H1 (cell line): Measurements from ENCODE around the gene TARP.

ENCODE experiments used
- CTCF ChIA-PET: fragments of 300-600 bp; sonication (Branson Sonifier 250); formaldehyde crosslinking; loops from one replicate; lab custom pipeline; 2021; ENCODE audit not compliant: partially characterized antibody; lab: Charles Lee
- POLR2A ChIA-PET: fragments of 300-600 bp; sonication (Branson Sonifier 250); formaldehyde crosslinking; loops from one replicate; lab custom pipeline; 2021; ENCODE audit warnings: inconsistent platforms; ENCODE audit not compliant: partially characterized antibody; lab: Charles Lee
- DNase-seq, 2 experiments: peaks; one replicate each; pipeline versions ENCODE4 v3.0.0 to v3.0.0-alpha.2; 2010 to 2022; ENCODE audit warnings: low spot score in 2 of 2, low read depth in 1 of 2, mixed read lengths in 1 of 2
- FAIRE-seq: peaks from 2 replicates; lab custom pipeline; 2011; peaks lifted over from hg19 to GRCh38; lab: Jason Lieb, UNC
- H2AFZ ChIP-seq: 2 replicates; pipeline ENCODE4 v1.8.1; 2012; ENCODE audit warnings: low read length, inconsistent platforms
- H2AK5ac ChIP-seq: 2 replicates; pipeline ENCODE4 v1.6.1; 2013; ENCODE audit warnings: low read depth, low read length
- H2BK120ac ChIP-seq: replicated peaks from 2 replicates; pipeline ENCODE3; 2013; ENCODE audit warnings: low read depth, low read length, inconsistent platforms
- H2BK12ac ChIP-seq: 2 replicates; pipeline ENCODE4 v1.6.1; 2013; ENCODE audit warnings: low read depth, low read length
- H2BK15ac ChIP-seq: 2 replicates; pipeline ENCODE4 v1.6.1; 2013; ENCODE audit warnings: low read length
- H2BK20ac ChIP-seq: 2 replicates; pipeline ENCODE4 v1.6.1; 2013; ENCODE audit warnings: low read length
- H2BK5ac ChIP-seq: 2 replicates; pipeline ENCODE4 v1.6.1; 2013; ENCODE audit warnings: low read depth, low read length
- H3K14ac ChIP-seq: 2 replicates; pipeline ENCODE4 v1.6.1; 2013; ENCODE audit warnings: inconsistent platforms; ENCODE audit not compliant: insufficient read length
- H3K18ac ChIP-seq: 2 replicates; pipeline ENCODE4 v1.6.1; 2013; ENCODE audit warnings: low read length; ENCODE audit errors: extremely low read depth
- H3K23ac ChIP-seq: 2 replicates; pipeline ENCODE4 v1.6.1; 2013; ENCODE audit warnings: inconsistent platforms; ENCODE audit not compliant: insufficient read length
- H3K23me2 ChIP-seq: 2 replicates; pipeline ENCODE4 v1.6.1; 2013; ENCODE audit warnings: low read depth, low read length
- H3K27ac ChIP-seq: 2 replicates; pipeline ENCODE4 v1.6.1; 2011; ENCODE audit warnings: low read depth, low read length, inconsistent platforms
- H3K27me3 ChIP-seq, 4 experiments: replicated peaks in 1 of 4; 1 replicate in 1 of 4; 2 replicates in 3 of 4; pipeline versions ENCODE4 v1.6.1 to v1.8.1; 2011 to 2013; ENCODE audit warnings: low read length in 3 of 4, mild to moderate bottlenecking in 3 of 4, inconsistent platforms in 2 of 4, mixed read lengths in 2 of 4, moderate library complexity in 1 of 4; ENCODE audit not compliant: control insufficient read depth in 3 of 4, insufficient read depth in 3 of 4; ENCODE audit errors: extremely low read depth in 1 of 4
- H3K36me3 ChIP-seq, 4 experiments: 2 replicates each; pipeline versions ENCODE4 v1.6.1 to v1.8.1; 2011 to 2013; ENCODE audit warnings: mild to moderate bottlenecking in 4 of 4, low read length in 3 of 4, moderate library complexity in 2 of 4, control low read depth in 1 of 4, inconsistent platforms in 1 of 4; ENCODE audit not compliant: insufficient read depth in 4 of 4, control insufficient read depth in 2 of 4
- H3K4ac ChIP-seq: replicated peaks from 2 replicates; pipeline ENCODE3; 2013; ENCODE audit warnings: low read length, low read depth, mixed read lengths, inconsistent platforms; ENCODE audit not compliant: insufficient read length
- H3K4me1 ChIP-seq, 4 experiments: replicated peaks in 1 of 4; 1 replicate in 1 of 4; 2 replicates in 3 of 4; pipeline versions ENCODE4 v1.6.1 to v1.8.1; 2011 to 2013; ENCODE audit warnings: low read length in 3 of 4, inconsistent platforms in 2 of 4, mixed read lengths in 1 of 4; ENCODE audit not compliant: insufficient read depth in 4 of 4, control insufficient read depth in 3 of 4
- H3K4me2 ChIP-seq, 2 experiments: 2 replicates each; pipeline versions ENCODE4 v1.6.1 to v1.8.1; 2011 to 2013; ENCODE audit warnings: low read depth in 2 of 2, low read length in 2 of 2, control low read depth in 1 of 2, inconsistent platforms in 1 of 2, mild to moderate bottlenecking in 1 of 2; ENCODE audit not compliant: insufficient read depth in 1 of 2
- H3K4me3 ChIP-seq, 4 experiments: fragments of 200-600, 300-600 bp in 1 of 4; sonication (generic), shearing (Covaris generic), sonication (Bioruptor Twin) in 1 of 4; 2 replicates each; pipeline versions ENCODE4 v1.5.1 to v1.8.1; 2011 to 2016; ENCODE audit warnings: low read length in 4 of 4, low read depth in 3 of 4, control low read depth in 2 of 4, inconsistent platforms in 2 of 4, mild to moderate bottlenecking in 2 of 4, mixed read lengths in 1 of 4, moderate library complexity in 1 of 4; ENCODE audit not compliant: insufficient read depth in 2 of 4; ENCODE audit errors: extremely low read depth in 1 of 4
- H3K56ac ChIP-seq: replicated peaks from 2 replicates; pipeline ENCODE3; 2013; ENCODE audit warnings: low read depth, mild to moderate bottlenecking, mixed read lengths, low read length, inconsistent platforms; ENCODE audit not compliant: insufficient read length
- H3K79me1 ChIP-seq: 2 replicates; pipeline ENCODE4 v1.6.1; 2013; ENCODE audit warnings: low read depth, low read length, control low read depth
- H3K79me2 ChIP-seq, 2 experiments: 2 replicates each; pipeline versions ENCODE4 v1.6.1 to v1.8.1; 2012 to 2013; ENCODE audit warnings: low read length in 2 of 2, mild to moderate bottlenecking in 2 of 2, inconsistent platforms in 1 of 2; ENCODE audit not compliant: insufficient read depth in 2 of 2, control insufficient read depth in 1 of 2
- H3K9ac ChIP-seq, 4 experiments: replicated peaks in 1 of 4; 1 replicate in 1 of 4; 2 replicates in 3 of 4; pipeline versions ENCODE4 v1.6.1 to v1.8.1; 2011 to 2013; ENCODE audit warnings: low read depth in 3 of 4, low read length in 3 of 4, control low read depth in 2 of 4, mild to moderate bottlenecking in 2 of 4, moderate library complexity in 2 of 4, inconsistent platforms in 1 of 4; ENCODE audit errors: extremely low read depth in 1 of 4
- H3K9me3 ChIP-seq, 2 experiments: 2 replicates each; pipeline versions ENCODE4 v1.6.1 to v1.8.1; 2012 to 2013; ENCODE audit warnings: mild to moderate bottlenecking in 2 of 2, moderate library complexity in 2 of 2, control low read depth in 1 of 2, inconsistent platforms in 1 of 2, low read depth in 1 of 2, low read length in 1 of 2, mixed read lengths in 1 of 2; ENCODE audit not compliant: insufficient read depth in 2 of 2
- H4K20me1 ChIP-seq, 2 experiments: replicated peaks in 1 of 2; 2 replicates each; pipeline versions ENCODE3 to v1.8.1; 2011 to 2013; ENCODE audit warnings: inconsistent platforms in 2 of 2, low read length in 2 of 2, mild to moderate bottlenecking in 1 of 2; ENCODE audit not compliant: insufficient read depth in 2 of 2, control insufficient read depth in 1 of 2
- H4K5ac ChIP-seq: 2 replicates; pipeline ENCODE4 v1.6.1; 2013; ENCODE audit warnings: low read length, low read depth, mixed read lengths, inconsistent platforms; ENCODE audit not compliant: insufficient read length
- H4K8ac ChIP-seq: 2 replicates; pipeline ENCODE4 v1.8.0; 2013; ENCODE audit warnings: mild to moderate bottlenecking, moderate library complexity, low read length, inconsistent platforms; ENCODE audit not compliant: insufficient read depth; ENCODE audit errors: extremely low read depth
- H4K91ac ChIP-seq: replicated peaks from 2 replicates; pipeline ENCODE3; 2013; ENCODE audit warnings: low read length, mixed read lengths, inconsistent platforms; ENCODE audit not compliant: insufficient read length
- ASH2L ChIP-seq: fragments of 200-600, 300-600 bp; sonication (generic); IDR thresholded peaks from one replicate; pipeline ENCODE4 v1.7.1; 2017; ENCODE audit warnings: low read length
- EP300 ChIP-seq, 2 experiments: IDR thresholded peaks; 1 replicate in 1 of 2; 2 replicates in 1 of 2; pipeline ENCODE4 v1.6.1; 2011 to 2012; ENCODE audit warnings: low read depth in 2 of 2, low read length in 2 of 2, mild to moderate bottlenecking in 2 of 2, borderline replicate concordance in 1 of 2, inconsistent platforms in 1 of 2, moderate library complexity in 1 of 2
- KDM4A ChIP-seq: IDR thresholded peaks from one replicate; pipeline ENCODE4 v1.7.1; 2012; ENCODE audit warnings: low read depth, mild to moderate bottlenecking, moderate library complexity, low read length, inconsistent platforms; ENCODE audit not compliant: severe bottlenecking
- MAFK ChIP-seq: IDR thresholded peaks from 2 replicates; pipeline ENCODE4 v1.6.1; 2012; ENCODE audit warnings: low read depth, mild to moderate bottlenecking, improper control_type of control experiment, low read length
- NRF1 ChIP-seq: IDR thresholded peaks from 2 replicates; pipeline ENCODE4 v1.6.1; 2011; ENCODE audit warnings: mild to moderate bottlenecking, low read depth, low read length, improper control_type of control experiment
- SIRT6 ChIP-seq: IDR thresholded peaks from one replicate; pipeline ENCODE4 v1.7.1; 2012; ENCODE audit warnings: low read length, inconsistent platforms
- SIX5 ChIP-seq: IDR thresholded peaks from 2 replicates; pipeline ENCODE4 v1.6.1; 2011; ENCODE audit warnings: mild to moderate bottlenecking, low read depth, low read length
- SP4 ChIP-seq: IDR thresholded peaks from 2 replicates; pipeline ENCODE4 v1.6.1; 2012; ENCODE audit warnings: low read length, inconsistent platforms
- TAF1 ChIP-seq: IDR thresholded peaks from 2 replicates; pipeline ENCODE4 v1.6.1; 2011; ENCODE audit warnings: mild to moderate bottlenecking, low read depth, low read length
- TCF12 ChIP-seq: IDR thresholded peaks from 2 replicates; pipeline ENCODE4 v1.6.1; 2011; ENCODE audit warnings: low read depth, mild to moderate bottlenecking, low read length
- WGBS, 2 experiments: shearing (Covaris generic) in 1 of 2; methylation state at CpG; one replicate each; pipeline versions ENCODE4 v1.1.6 to v1.1.7; 2013 to 2015; ENCODE audit warnings: low lambda C conversion rate in 2 of 2, mixed read lengths in 2 of 2, inconsistent platforms in 1 of 2, low coverage in 1 of 2, missing lambda C conversion rate in 1 of 2; ENCODE audit not compliant: insufficient replicate concordance in 2 of 2, insufficient coverage in 1 of 2, insufficient read length in 1 of 2; ENCODE audit errors: extremely low coverage in 1 of 2, missing lambda C conversion rate in 1 of 2; 5-methylcytosine and 5-hydroxymethylcytosine counted together

Gene TARP

GRCh38 chr7:38241071-38241470 lies 32.4 kb downstream of the TARP start:
- H4K8ac ChIP-seq = no peak overlapping the region
- WGBS, 2 experiments = 89% methylated on average over 3 of the region's 3 CpGs; no CpG with 5 or more reads in 1 of the 2 experiments
- no peaks in the 10 kb centered on the region; the same call in 1 of the 2 replicates for H3K23me2 ChIP-seq
- H3K27ac ChIP-seq = no peak overlapping the region
- no peaks in the 10 kb centered on the region for H3K9me3 ChIP-seq
- H4K5ac ChIP-seq = no peak overlapping the region
- H2AFZ ChIP-seq = no peak overlapping the region
- no peaks in the 10 kb centered on the region for H3K4me1 ChIP-seq
- TF ChIP-seq SIRT6 (no peak), EP300 (IDR thresholded peaks at IDR 0.05; ENCODE audit: borderline replicate concordance in 1 of 2, low read depth in 2 of 2, low read length in 2 of 2) (no peak), MAFK (no peak), TAF1 (no peak), ASH2L (no peak), SP4 (no peak), KDM4A (no peak), SIX5 (no peak), TCF12 (no peak), NRF1 (no peak)
- no peak overlapping the region for H2BK15ac ChIP-seq
- H3K36me3 ChIP-seq = no peaks in the 10 kb centered on the region
- no peak overlapping the region for H3K18ac ChIP-seq
- H3K79me2 ChIP-seq = no peaks in the 10 kb centered on the region
- no peak overlapping the region for H3K9ac ChIP-seq
- no peak overlapping the region for H3K14ac ChIP-seq
- H3K23ac ChIP-seq = no peak overlapping the region
- H3K4ac ChIP-seq = no peak overlapping the region
- ChIA-PET POLR2A (interaction anchor here (0.6 kb wide), 1 partner anchor 123 kb away, joined by 3 read pairs; no protein-coding TSS in a partner anchor), CTCF (interaction anchor here (1.2 kb wide), 1 partner anchor 35 kb away, joined by 4 read pairs; no protein-coding TSS in a partner anchor)
- H4K20me1 ChIP-seq = no peaks in the 10 kb centered on the region
- H2AK5ac ChIP-seq = no peak overlapping the region
- H2BK120ac ChIP-seq = no peak overlapping the region
- DNase-seq (no peak), FAIRE-seq (no peak)
- H2BK20ac ChIP-seq = no peak overlapping the region
- H3K79me1 ChIP-seq = no peaks in the 10 kb centered on the region
- no peaks in the 10 kb centered on the region for H3K27me3 ChIP-seq
- H4K91ac ChIP-seq = no peak overlapping the region
- H3K4me3 ChIP-seq = no peak overlapping the region
- no peak overlapping the region for H2BK12ac ChIP-seq
- no peak overlapping the region for H3K4me2 ChIP-seq
- H2BK5ac ChIP-seq = no peak overlapping the region
- no peak overlapping the region for H3K56ac ChIP-seq
